Measurements from ENCODE around the gene ZDHHC20. TPM values are rescaled to one million over a fixed set of nuclear protein-coding genes. Genes with fewer than 3 reads are reported as not detected.

The ZDHHC20 gene
- total RNA-seq, 4 donors from 2014 or later, result 50.8 to 132 (median 67.1) TPM

DNA sequence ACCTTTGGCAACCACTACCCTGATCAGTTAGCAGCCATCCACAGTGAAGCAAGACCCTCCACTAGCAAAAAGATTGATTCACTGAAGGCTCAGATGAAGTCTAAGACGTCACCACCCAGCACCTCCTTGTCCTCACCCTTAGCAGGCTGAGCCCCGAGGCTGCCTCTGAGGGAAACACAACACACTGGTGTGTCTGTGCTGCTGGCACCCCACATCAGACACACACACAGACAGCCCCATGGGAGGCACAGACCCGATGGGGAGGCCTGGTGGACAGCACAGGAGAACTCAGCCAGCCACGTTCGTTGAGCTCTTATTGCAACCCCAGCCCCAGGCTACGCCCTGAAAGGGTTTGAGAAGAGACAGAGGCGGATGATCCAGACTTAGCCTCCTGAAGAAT is 94.7 kb downstream of the ZDHHC20 start:
- Histone ChIP-seq H3K9me3 (no peaks in the 10 kb centered on the region), H3K4me1 (no peaks in the 10 kb centered on the region), H3K27me3 (no peaks in the 10 kb centered on the region), H3K4me3 (no peak overlapping the region), H3K36me3 (no peaks in the 10 kb centered on the region), H3K27ac (no peak overlapping the region)
- TF ChIP-seq POLR2A (IDR thresholded peaks at IDR 0.05), result no peak
- TF ChIP-seq, protein P1, sequence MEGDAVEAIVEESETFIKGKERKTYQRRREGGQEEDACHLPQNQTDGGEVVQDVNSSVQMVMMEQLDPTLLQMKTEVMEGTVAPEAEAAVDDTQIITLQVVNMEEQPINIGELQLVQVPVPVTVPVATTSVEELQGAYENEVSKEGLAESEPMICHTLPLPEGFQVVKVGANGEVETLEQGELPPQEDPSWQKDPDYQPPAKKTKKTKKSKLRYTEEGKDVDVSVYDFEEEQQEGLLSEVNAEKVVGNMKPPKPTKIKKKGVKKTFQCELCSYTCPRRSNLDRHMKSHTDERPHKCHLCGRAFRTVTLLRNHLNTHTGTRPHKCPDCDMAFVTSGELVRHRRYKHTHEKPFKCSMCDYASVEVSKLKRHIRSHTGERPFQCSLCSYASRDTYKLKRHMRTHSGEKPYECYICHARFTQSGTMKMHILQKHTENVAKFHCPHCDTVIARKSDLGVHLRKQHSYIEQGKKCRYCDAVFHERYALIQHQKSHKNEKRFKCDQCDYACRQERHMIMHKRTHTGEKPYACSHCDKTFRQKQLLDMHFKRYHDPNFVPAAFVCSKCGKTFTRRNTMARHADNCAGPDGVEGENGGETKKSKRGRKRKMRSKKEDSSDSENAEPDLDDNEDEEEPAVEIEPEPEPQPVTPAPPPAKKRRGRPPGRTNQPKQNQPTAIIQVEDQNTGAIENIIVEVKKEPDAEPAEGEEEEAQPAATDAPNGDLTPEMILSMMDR (IDR thresholded peaks at IDR 0.05), result no peak
- DNase-seq, result no peak

DNA sequence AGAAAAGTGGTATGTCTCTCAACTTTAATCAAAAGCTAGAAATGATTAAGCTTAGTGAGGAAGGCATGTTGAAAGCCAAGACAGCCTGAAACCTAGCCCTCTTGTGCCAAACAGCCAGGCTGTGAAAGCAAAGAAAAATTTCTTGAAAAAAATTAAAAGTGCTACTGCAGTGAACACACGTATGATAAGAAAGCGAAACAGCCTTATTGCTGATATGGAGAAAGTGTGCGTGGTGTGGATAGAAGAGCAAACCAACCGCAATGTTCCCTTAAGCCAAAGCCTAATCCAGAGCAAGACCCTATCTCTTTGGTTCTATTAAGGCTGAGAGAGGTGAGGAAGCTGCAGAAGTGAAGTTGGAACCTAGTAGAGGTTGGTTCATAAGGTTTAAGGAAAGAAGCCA is 96.4 kb downstream of the ZDHHC20 start:
- no peak for TF ChIP-seq POLR2A (IDR thresholded peaks at IDR 0.05)
- TF ChIP-seq, protein P1 (IDR thresholded peaks at IDR 0.05), result no peak
- H3K36me3 ChIP-seq, result no peaks in the 10 kb centered on the region

DNA sequence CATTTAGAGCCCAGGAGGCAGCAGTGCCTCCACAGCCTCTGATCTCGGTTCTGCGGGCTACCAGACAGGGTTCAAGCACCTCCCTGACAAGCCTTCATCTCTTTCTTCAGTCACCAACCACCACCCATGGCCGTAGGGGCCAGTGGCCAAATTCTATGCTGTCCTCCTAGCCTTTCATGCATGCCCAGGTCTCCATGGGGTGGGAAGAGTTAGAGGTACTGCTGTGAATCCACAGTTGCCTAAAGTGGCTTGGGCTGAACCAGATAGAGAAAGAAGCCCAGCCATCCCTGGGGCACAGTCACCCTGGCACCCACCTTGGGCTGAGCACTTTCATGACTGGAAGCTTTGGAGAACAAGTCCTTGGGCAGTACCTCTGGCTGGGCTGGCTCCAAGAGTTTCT is 97.4 kb downstream of the ZDHHC20 start:
- Histone ChIP-seq H3K27me3 (no peaks in the 10 kb centered on the region), H3K27ac (no peak overlapping the region), H3K4me1 (no peaks in the 10 kb centered on the region), H3K4me3 (no peak overlapping the region), H3K36me3 (no peaks in the 10 kb centered on the region), H3K9me3 (no peaks in the 10 kb centered on the region)
- no peak for TF ChIP-seq POLR2A (IDR thresholded peaks at IDR 0.05)
- TF ChIP-seq, protein P1 (IDR thresholded peaks at IDR 0.05), result no peak
- DNase-seq, result no peak

More for the DNA sequence above, 96.4 kb downstream of the ZDHHC20 start:
- H3K27me3 ChIP-seq, result no peaks in the 10 kb centered on the region
- no peak overlapping the region for H3K27ac ChIP-seq
- no peaks in the 10 kb centered on the region for H3K9me3 ChIP-seq
- no peaks in the 10 kb centered on the region for H3K4me1 ChIP-seq
- H3K4me3 ChIP-seq, result no peak overlapping the region
- no peak for DNase-seq

DNA sequence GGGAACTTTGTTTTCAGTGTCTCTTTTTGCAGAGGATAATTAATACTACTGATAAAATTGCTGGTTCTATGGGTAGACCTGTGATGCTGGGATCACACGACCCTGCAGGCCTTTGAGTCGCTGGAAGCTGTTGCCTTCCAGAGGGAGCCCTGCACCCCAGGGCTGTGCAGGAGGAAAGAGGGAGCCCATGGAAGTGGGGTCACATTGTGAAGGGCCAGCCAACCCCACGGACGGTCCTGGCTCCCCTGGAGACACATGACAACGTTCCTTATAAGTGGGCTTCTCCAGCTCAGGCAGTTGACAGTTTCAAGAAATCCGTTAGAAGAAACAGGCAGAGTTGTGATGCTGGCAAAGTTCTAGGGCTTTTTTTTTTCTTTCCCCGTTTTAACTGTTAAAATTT is 98.0 kb downstream of the ZDHHC20 start:
- no peaks in the 10 kb centered on the region for H3K27me3 ChIP-seq
- H3K4me3 ChIP-seq, result no peak overlapping the region
- H3K9me3 ChIP-seq, result no peaks in the 10 kb centered on the region
- no peak overlapping the region for H3K27ac ChIP-seq
- H3K4me1 ChIP-seq, result no peaks in the 10 kb centered on the region
- no peaks in the 10 kb centered on the region for H3K36me3 ChIP-seq
- TF ChIP-seq, protein P1 (IDR thresholded peaks at IDR 0.05), result no peak
- no peak for TF ChIP-seq POLR2A (IDR thresholded peaks at IDR 0.05)
- DNase-seq, result no peak

DNA sequence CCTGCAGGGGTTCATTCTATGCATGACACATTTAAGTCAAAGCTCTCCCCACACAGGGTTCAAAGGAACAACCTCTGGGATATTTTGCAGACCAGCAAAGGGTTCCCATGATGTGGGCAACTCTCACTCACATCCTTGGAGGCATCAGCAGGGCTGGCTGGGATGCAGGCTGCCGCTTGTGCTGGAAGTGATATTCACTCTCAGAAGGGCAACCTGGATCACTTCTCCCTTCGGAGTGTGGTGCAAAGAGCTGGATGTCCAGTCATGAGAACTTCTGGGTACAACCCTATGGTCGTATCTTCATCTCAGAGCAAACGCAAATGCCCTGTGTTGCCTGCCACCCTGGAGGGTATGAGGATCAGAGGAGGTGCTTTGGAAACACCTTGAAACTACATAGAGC is 98.6 kb downstream of the ZDHHC20 start:
- no peaks in the 10 kb centered on the region for H3K4me1 ChIP-seq
- TF ChIP-seq, protein P1 (IDR thresholded peaks at IDR 0.05), result no peak
- TF ChIP-seq POLR2A (IDR thresholded peaks at IDR 0.05), result no peak
- H3K4me3 ChIP-seq, result no peak overlapping the region
- DNase-seq, result no peak
- H3K9me3 ChIP-seq, result no peaks in the 10 kb centered on the region
- H3K27ac ChIP-seq, result no peak overlapping the region
- H3K36me3 ChIP-seq, result no peaks in the 10 kb centered on the region
- no peaks in the 10 kb centered on the region for H3K27me3 ChIP-seq

DNA sequence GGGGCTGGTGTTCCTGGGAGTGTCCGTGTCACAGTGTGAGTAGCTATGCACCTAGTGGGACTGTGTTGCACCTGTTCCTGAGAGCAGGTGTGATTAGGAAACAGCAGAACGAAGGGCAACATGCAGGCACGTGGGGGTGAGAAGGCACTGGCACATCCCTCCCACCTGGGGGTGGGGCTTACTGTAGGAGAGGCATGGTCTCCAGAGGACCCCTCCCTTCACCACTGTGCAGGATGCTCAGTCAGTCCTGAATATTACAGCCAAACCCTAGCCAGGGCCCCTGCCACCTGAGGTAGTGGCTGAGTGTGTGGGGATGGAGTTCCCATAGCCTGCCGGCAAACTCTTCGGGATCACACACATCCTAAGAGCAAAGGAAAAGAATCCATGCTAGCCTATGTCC is 99.2 kb downstream of the ZDHHC20 start:
- no peaks in the 10 kb centered on the region for H3K4me1 ChIP-seq
- H3K36me3 ChIP-seq, result no peaks in the 10 kb centered on the region
- H3K9me3 ChIP-seq, result no peaks in the 10 kb centered on the region
- no peaks in the 10 kb centered on the region for H3K27me3 ChIP-seq
- no peak overlapping the region for H3K27ac ChIP-seq
- no peak for TF ChIP-seq POLR2A (IDR thresholded peaks at IDR 0.05)
- DNase-seq, result no peak
- no peak overlapping the region for H3K4me3 ChIP-seq

Measured in Peyer's patch (tissue), 4 donors.